ENCODE data around the gene SLC7A5. TPM values are rescaled to one million over a fixed set of nuclear protein-coding genes. Genes with fewer than 3 reads are reported as not detected.

The SLC7A5 gene
- total and polyA plus RNA-seq, 2 of the 13 experiments (the other 11 are each of a cell fraction or from before 2014, with no cell fraction given) = 79.6 to 155 TPM

DNA sequence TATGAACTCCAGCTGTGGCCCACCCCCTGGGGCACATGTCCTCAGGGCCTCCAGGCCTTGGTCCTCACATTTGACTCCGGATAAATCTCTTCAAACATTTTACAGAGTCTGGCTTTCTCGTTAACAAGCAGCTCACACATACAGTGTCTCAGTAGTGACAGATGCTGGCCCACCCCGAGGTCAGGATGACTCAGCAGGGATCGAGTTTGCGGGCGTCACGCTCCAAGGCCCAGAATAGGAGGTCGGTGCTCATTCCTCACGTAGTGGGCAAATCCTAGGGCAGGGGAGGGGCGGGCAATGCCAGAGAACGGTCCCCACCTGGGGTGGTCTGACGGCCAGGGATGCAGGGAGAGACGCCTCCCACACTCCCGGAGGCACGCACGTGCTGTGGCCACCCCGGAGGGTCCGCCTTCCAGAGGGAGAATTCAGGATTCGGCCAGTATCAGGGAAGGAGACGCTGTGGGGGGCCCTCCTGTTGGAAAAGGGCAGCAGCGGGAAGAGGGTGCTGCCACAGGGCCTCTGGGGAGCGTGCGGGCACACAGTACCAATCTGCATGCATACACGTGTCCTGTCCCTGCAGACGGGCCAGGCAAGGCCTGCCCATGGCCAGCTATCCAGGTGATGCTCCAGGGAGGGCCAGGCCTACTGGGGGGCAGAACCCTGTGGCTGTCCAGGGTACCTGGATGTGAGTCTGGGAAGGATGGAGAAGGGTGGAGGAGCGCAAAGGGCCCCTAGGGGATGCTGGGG, 8.6 kb downstream of the SLC7A5 start (continued):
- TF ChIP-seq ZFP41 (CRISPR knock-in tag; IDR thresholded peaks at IDR 0.05; ENCODE audit: borderline replicate concordance) (0 out of 2 replicates have a peak, but pooled peaks have one; percentile 36), NCOR1 (IDR thresholded peaks at IDR 0.05; ENCODE audit: borderline replicate concordance, low read length) (no peak; the same call in 1 of the 2 replicates), KDM2A (CRISPR knock-in tag; IDR thresholded peaks at IDR 0.05; ENCODE audit: borderline replicate concordance, low read depth) (peak; percentile 68; the same call in 1 of the 2 replicates), PHF5A (CRISPR knock-in tag; IDR thresholded peaks at IDR 0.05; ENCODE audit: low read depth, unreplicated experiment) (no peak), CBX5 (CRISPR knock-in tag; IDR thresholded peaks at IDR 0.05; ENCODE audit: borderline replicate concordance) (0 out of 2 replicates have a peak, but pooled peaks have one; percentile 25), ETV5 (CRISPR knock-in tag; IDR thresholded peaks at IDR 0.05; ENCODE audit: borderline replicate concordance) (peak; percentile 21; the same call in 1 of the 2 replicates), EP300 (IDR thresholded peaks at IDR 0.05; ENCODE audit: low read depth in 2 of 2, low read length in 2 of 2) (peak in 1 of 2 experiments; percentile 40; a peak in 1 of 4 replicates), EP300 (CRISPR knock-in tag; IDR thresholded peaks at IDR 0.05; ENCODE audit: borderline replicate concordance) (peak; percentile 53; the same call in 1 of the 2 replicates), NFKBIZ (CRISPR knock-in tag; IDR thresholded peaks at IDR 0.05) (0 out of 2 replicates have a peak, but pooled peaks have one; percentile 53), BORCS8-MEF2B (CRISPR knock-in tag; IDR thresholded peaks at IDR 0.05) (peak; percentile 51), DMAP1 (CRISPR knock-in tag; IDR thresholded peaks at IDR 0.05) (peak; percentile 74), KAT8 (CRISPR knock-in tag; IDR thresholded peaks at IDR 0.05) (0 out of 2 replicates have a peak, but pooled peaks have one; percentile 24), RARG (CRISPR knock-in tag; IDR thresholded peaks at IDR 0.05; ENCODE audit: low read depth) (no peak), ZNF224 (CRISPR knock-in tag; IDR thresholded peaks at IDR 0.05) (no peak), ZNF383 (CRISPR knock-in tag; IDR thresholded peaks at IDR 0.05; ENCODE audit: borderline replicate concordance) (no peak), ZMAT3 (CRISPR knock-in tag; conservative IDR thresholded peaks at IDR 0.05) (peak; percentile 75), ZNF543 (CRISPR knock-in tag; IDR thresholded peaks at IDR 0.05) (0 out of 2 replicates have a peak, but pooled peaks have one; percentile 60), FOXA3 (CRISPR knock-in tag; IDR thresholded peaks at IDR 0.05) (no peak; the same call in 1 of the 2 replicates), ELF4 (CRISPR knock-in tag; IDR thresholded peaks at IDR 0.05; ENCODE audit: borderline replicate concordance) (no peak), ZNF431 (CRISPR knock-in tag; IDR thresholded peaks at IDR 0.05; ENCODE audit: borderline replicate concordance, low read depth) (no peak), NR2F2 (IDR thresholded peaks at IDR 0.05; ENCODE audit: borderline replicate concordance, low read depth) (0 out of 2 replicates have a peak, but pooled peaks have one; percentile 30), GTF3A (CRISPR knock-in tag; conservative IDR thresholded peaks at IDR 0.05) (no peak), MED1 (CRISPR knock-in tag; IDR thresholded peaks at IDR 0.05) (peak; percentile 83)
- TF ChIP-seq, protein P1, sequence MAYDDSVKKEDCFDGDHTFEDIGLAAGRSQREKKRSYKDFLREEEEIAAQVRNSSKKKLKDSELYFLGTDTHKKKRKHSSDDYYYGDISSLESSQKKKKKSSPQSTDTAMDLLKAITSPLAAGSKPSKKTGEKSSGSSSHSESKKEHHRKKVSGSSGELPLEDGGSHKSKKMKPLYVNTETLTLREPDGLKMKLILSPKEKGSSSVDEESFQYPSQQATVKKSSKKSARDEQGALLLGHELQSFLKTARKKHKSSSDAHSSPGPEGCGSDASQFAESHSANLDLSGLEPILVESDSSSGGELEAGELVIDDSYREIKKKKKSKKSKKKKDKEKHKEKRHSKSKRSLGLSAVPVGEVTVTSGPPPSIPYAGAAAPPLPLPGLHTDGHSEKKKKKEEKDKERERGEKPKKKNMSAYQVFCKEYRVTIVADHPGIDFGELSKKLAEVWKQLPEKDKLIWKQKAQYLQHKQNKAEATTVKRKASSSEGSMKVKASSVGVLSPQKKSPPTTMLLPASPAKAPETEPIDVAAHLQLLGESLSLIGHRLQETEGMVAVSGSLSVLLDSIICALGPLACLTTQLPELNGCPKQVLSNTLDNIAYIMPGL (CRISPR knock-in tag; IDR thresholded peaks at IDR 0.05; ENCODE audit: borderline replicate concordance in 1 of 2, low read depth in 1 of 2) = peak; percentile 39 to 43; a peak in 1 of 4 replicates
- TF ChIP-seq, protein P2, sequence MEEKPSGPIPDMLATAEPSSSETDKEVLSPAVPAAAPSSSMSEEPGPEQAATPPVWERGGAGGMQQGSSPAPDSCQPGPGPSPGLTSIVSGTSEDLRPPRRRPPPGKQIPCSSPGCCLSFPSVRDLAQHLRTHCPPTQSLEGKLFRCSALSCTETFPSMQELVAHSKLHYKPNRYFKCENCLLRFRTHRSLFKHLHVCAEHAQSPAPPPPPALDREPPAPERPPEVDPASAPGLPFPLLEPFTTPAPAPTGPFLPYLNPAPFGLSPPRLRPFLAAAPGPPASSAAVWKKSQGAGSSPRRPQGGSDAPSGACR (CRISPR knock-in tag; IDR thresholded peaks at IDR 0.05) = peak; percentile 80; the same call in 1 of the 2 replicates
- TF ChIP-seq, protein P3, sequence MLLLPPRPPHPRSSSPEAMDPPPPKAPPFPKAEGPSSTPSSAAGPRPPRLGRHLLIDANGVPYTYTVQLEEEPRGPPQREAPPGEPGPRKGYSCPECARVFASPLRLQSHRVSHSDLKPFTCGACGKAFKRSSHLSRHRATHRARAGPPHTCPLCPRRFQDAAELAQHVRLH (CRISPR knock-in tag; IDR thresholded peaks at IDR 0.05; ENCODE audit: borderline replicate concordance, low read depth) = 0 out of 2 replicates have a peak, but pooled peaks have one; percentile 59
